ENCODE results near the gene RFNG. TPM values are rescaled to one million over a fixed set of nuclear protein-coding genes. Genes with fewer than 3 reads are reported as not detected.

Gene RFNG
- total and polyA plus RNA-seq, 2 of the 13 experiments (the other 11 are each of a cell fraction or from before 2014, with no cell fraction given) = 61.4 to 64.0 TPM

DNA sequence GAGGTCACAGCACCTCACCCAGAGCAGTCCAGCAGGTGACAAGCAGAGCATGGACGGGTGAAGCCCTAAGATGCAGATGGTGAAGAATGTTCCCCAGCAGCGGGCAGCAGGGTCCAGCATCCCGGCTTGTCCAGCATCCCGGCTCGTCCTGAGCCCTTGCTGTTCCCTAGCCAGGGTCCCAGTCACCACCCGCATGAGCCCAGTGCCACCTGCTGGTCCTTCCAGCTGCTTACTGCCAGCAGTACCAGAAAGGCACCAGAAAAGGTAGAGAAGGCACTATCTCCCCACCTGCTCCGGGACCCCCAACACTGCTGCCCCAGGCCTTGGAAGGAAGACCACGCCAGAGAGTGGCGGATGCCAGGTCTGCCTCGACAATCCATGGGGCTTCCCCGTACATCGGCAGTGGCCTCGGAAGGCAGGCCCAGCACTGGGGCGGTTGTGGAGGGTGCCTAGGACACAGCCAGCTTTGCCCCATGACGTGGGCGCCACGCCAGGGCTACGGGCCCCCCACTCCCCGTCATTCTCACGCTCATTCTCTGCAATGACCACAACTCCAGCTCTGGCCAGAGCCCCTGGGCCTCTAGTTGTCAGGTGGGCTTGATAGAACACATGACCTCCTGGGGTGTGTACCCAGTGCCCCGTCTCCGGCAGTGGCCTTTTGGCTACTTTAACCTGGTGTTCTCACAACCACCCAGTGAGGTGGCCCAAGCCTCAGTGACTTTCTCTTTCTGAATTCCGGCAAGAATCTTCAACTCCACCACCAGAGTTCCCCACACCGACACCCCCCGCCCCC is 30.3 kb downstream of the RFNG start (continued):
- TF ChIP-seq ZMYM3 (CRISPR knock-in tag; IDR thresholded peaks at IDR 0.05) (peak; percentile 12; the same call in 1 of the 2 replicates), GABPB1 (CRISPR knock-in tag; IDR thresholded peaks at IDR 0.05) (peak; percentile 62), TOPORS (CRISPR knock-in tag; IDR thresholded peaks at IDR 0.05) (no peak), IRX3 (CRISPR knock-in tag; IDR thresholded peaks at IDR 0.05; ENCODE audit: borderline replicate concordance, low read depth) (no peak), PHF8 (CRISPR knock-in tag; IDR thresholded peaks at IDR 0.05) (peak; percentile 54; the same call in 1 of the 2 replicates), RFXAP (CRISPR knock-in tag; IDR thresholded peaks at IDR 0.05; ENCODE audit: borderline replicate concordance) (peak; percentile 81), ERF (CRISPR knock-in tag; IDR thresholded peaks at IDR 0.05) (peak; percentile 61), ZNF30 (CRISPR knock-in tag; IDR thresholded peaks at IDR 0.05) (no peak; the same call in 1 of the 2 replicates), ZNF839 (CRISPR knock-in tag; IDR thresholded peaks at IDR 0.05; ENCODE audit: borderline replicate concordance) (no peak), NFE2L1 (CRISPR knock-in tag; IDR thresholded peaks at IDR 0.05; ENCODE audit: borderline replicate concordance) (no peak), AHR (CRISPR knock-in tag; IDR thresholded peaks at IDR 0.05) (0 out of 2 replicates have a peak, but pooled peaks have one; percentile 52), SSRP1 (CRISPR knock-in tag; IDR thresholded peaks at IDR 0.05) (peak; percentile 32; the same call in 1 of the 2 replicates), SOX6 (IDR thresholded peaks at IDR 0.05) (no peak), SOX6 (CRISPR knock-in tag; IDR thresholded peaks at IDR 0.05) (peak; percentile 38; the same call in 1 of the 2 replicates), NCOA2 (CRISPR knock-in tag; IDR thresholded peaks at IDR 0.05) (peak; percentile 31; the same call in 1 of the 2 replicates), TEAD2 (CRISPR knock-in tag; IDR thresholded peaks at IDR 0.05) (no peak), ZNF629 (CRISPR knock-in tag; conservative IDR thresholded peaks at IDR 0.05) (peak; percentile 30)
- TF ChIP-seq, protein P1, sequence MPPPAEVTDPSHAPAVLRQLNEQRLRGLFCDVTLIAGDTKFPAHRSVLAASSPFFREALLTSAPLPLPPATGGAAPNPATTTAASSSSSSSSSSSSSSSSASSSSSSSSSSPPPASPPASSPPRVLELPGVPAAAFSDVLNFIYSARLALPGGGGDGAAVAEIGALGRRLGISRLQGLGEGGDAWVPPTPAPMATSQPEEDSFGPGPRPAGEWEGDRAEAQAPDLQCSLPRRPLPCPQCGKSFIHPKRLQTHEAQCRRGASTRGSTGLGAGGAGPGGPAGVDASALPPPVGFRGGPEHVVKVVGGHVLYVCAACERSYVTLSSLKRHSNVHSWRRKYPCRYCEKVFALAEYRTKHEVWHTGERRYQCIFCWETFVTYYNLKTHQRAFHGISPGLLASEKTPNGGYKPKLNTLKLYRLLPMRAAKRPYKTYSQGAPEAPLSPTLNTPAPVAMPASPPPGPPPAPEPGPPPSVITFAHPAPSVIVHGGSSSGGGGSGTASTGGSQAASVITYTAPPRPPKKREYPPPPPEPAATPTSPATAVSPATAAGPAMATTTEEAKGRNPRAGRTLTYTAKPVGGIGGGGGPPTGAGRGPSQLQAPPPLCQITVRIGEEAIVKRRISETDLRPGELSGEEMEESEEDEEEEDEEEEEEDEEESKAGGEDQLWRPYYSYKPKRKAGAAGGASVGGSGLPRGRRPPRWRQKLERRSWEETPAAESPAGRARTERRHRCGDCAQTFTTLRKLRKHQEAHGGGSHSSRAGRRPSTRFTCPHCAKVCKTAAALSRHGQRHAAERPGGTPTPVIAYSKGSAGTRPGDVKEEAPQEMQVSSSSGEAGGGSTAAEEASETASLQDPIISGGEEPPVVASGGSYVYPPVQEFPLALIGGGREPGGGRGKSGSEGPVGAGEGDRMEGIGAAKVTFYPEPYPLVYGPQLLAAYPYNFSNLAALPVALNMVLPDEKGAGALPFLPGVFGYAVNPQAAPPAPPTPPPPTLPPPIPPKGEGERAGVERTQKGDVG (CRISPR knock-in tag; IDR thresholded peaks at IDR 0.05; ENCODE audit: borderline replicate concordance) = no peak; the same call in 1 of the 2 replicates
- TF ChIP-seq, protein P2, sequence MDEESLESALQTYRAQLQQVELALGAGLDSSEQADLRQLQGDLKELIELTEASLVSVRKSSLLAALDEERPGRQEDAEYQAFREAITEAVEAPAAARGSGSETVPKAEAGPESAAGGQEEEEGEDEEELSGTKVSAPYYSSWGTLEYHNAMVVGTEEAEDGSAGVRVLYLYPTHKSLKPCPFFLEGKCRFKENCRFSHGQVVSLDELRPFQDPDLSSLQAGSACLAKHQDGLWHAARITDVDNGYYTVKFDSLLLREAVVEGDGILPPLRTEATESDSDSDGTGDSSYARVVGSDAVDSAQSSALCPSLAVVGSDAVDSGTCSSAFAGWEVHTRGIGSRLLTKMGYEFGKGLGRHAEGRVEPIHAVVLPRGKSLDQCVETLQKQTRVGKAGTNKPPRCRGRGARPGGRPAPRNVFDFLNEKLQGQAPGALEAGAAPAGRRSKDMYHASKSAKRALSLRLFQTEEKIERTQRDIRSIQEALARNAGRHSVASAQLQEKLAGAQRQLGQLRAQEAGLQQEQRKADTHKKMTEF (CRISPR knock-in tag; IDR thresholded peaks at IDR 0.05) = peak; percentile 85; the same call in 1 of the 2 replicates
- TF ChIP-seq, protein P3, sequence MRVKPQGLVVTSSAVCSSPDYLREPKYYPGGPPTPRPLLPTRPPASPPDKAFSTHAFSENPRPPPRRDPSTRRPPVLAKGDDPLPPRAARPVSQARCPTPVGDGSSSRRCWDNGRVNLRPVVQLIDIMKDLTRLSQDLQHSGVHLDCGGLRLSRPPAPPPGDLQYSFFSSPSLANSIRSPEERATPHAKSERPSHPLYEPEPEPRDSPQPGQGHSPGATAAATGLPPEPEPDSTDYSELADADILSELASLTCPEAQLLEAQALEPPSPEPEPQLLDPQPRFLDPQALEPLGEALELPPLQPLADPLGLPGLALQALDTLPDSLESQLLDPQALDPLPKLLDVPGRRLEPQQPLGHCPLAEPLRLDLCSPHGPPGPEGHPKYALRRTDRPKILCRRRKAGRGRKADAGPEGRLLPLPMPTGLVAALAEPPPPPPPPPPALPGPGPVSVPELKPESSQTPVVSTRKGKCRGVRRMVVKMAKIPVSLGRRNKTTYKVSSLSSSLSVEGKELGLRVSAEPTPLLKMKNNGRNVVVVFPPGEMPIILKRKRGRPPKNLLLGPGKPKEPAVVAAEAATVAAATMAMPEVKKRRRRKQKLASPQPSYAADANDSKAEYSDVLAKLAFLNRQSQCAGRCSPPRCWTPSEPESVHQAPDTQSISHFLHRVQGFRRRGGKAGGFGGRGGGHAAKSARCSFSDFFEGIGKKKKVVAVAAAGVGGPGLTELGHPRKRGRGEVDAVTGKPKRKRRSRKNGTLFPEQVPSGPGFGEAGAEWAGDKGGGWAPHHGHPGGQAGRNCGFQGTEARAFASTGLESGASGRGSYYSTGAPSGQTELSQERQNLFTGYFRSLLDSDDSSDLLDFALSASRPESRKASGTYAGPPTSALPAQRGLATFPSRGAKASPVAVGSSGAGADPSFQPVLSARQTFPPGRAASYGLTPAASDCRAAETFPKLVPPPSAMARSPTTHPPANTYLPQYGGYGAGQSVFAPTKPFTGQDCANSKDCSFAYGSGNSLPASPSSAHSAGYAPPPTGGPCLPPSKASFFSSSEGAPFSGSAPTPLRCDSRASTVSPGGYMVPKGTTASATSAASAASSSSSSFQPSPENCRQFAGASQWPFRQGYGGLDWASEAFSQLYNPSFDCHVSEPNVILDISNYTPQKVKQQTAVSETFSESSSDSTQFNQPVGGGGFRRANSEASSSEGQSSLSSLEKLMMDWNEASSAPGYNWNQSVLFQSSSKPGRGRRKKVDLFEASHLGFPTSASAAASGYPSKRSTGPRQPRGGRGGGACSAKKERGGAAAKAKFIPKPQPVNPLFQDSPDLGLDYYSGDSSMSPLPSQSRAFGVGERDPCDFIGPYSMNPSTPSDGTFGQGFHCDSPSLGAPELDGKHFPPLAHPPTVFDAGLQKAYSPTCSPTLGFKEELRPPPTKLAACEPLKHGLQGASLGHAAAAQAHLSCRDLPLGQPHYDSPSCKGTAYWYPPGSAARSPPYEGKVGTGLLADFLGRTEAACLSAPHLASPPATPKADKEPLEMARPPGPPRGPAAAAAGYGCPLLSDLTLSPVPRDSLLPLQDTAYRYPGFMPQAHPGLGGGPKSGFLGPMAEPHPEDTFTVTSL (CRISPR knock-in tag; IDR thresholded peaks at IDR 0.05; ENCODE audit: borderline replicate concordance) = no peak
